ENCODE measurements around the gene CASZ1.

DNA sequence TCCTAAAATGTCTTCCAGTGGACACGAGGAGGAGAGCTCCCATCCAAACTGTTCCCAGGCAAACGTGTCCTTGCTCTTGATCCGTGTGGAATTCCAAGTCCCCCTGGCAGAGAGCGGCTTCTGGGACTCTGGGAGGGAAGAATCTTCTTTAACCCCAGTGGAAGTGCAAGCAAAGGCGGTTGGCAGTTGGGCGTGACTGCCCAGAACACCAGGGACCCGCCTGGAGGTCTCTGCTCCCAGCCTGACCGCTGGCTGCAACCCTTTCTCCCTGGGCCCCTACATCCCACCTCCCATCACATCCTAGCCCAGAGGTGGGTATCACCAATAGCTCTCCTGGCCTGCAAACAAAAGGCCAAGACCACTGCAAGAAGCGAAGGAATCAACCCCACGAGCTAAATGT is 17.8 kb downstream of the CASZ1 start:
- no peak for TF ChIP-seq ZNF274 (IDR thresholded peaks at IDR 0.05; ENCODE audit: low read depth, low read length)
- no peak for TF ChIP-seq YY1 (IDR thresholded peaks at IDR 0.05; ENCODE audit: insufficient read depth, insufficient read length)
- TF ChIP-seq SUZ12 (IDR thresholded peaks at IDR 0.05; ENCODE audit: extremely low read depth, insufficient read depth, insufficient read length): no peak
